Umbilical cord (tissue), 2 donors: ENCODE results near the gene ITIH4. TPM values are rescaled to one million over a fixed set of nuclear protein-coding genes. Genes with fewer than 3 reads are reported as not detected.
"Not testable (repeated sequence)": the region's sequence is repeated elsewhere in the genome, so short reads cannot be mapped to it uniquely, and the experiment has no call there.

Experiments
- DNase-seq: peaks from one replicate; pipeline ENCODE4 v3.0.0-alpha.2; 2015; ENCODE audit warnings: low spot score
- total RNA-seq: library from RNA; depleted of rRNA; stranded (reverse); fragments of >200 nt; gene quantifications from one replicate; pipeline ENCODE4 v1.2.3, GENCODE V29; 2014; ENCODE audit warnings: low replicate concordance; ENCODE audit not compliant: insufficient read depth

The ITIH4 gene
- total RNA-seq, 1 donor from 2014 or later, result 12.5 TPM

- DNase-seq, result no peak
Observed at GRCh38 chr3:52784021-52784621, 46.4 kb downstream of the ITIH4 start.

- DNase-seq, result no peak
Observed at GRCh38 chr3:52783211-52783555, 47.3 kb downstream of the ITIH4 start.

GRCh38 chr3:52782412-52783210, 47.9 kb downstream of the ITIH4 start:
- no peak for DNase-seq

DNA sequence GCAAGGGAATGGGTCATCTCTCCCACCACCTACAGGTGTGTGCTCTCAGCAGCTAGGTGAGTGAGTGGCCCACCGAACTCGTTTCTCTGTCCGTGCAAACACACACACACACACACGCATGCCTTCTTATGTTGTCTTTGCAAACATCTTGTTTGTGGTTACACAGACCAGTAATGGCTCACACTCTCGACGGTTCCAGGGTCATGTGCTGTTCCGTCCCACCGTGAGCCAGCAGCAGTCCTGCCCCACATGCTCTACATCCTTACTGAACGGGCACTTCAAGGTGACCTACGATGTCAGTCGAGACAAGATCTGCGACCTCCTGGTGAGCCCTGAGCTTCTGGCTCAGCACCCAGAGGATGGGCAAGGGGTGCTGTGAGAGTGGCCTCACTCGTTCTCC, 48.7 kb downstream of the ITIH4 start:
- DNase-seq, result no peak

DNA sequence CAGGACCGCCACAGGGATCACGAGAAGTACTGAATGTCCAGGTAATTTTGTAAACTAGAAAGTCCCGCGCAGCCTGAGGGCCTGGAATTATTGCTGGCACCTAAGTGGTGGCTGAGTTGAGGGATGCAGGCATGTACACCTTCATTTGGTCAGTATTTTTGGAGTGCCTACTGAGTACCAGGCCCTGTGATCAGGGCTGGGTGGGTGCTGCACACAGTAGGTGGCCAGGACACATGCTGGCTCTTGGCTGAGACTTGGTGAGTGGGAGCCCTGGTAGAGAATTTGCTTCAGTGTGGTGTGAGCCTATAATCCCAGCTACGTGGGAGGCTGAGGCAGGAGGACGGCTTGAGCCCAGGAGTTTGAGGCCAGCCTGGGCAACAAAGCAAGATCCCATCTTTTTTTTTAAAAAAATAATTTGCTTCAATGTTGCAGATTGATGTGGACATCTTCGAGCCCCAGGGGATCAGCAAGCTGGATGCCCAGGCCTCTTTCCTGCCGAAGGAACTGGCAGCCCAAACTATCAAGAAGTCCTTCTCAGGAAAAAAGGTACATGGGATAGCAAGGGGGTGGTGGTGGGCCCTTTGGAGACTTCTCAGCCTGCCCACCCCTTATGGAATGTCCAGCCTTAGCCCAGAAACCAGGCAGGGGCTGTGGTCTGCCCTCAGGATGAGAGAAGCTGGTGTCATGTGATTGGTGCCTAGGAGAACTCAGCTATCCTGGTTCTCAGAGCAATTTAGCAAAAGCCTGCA, 50.5 kb downstream of the ITIH4 start:
- no peak for DNase-seq

GRCh38 chr3:52779011-52779836, 51.2 kb downstream of the ITIH4 start:
- no peak for DNase-seq

GRCh38 chr3:52777959-52778805, 52.3 kb downstream of the ITIH4 start:
- DNase-seq, result no peak

DNA sequence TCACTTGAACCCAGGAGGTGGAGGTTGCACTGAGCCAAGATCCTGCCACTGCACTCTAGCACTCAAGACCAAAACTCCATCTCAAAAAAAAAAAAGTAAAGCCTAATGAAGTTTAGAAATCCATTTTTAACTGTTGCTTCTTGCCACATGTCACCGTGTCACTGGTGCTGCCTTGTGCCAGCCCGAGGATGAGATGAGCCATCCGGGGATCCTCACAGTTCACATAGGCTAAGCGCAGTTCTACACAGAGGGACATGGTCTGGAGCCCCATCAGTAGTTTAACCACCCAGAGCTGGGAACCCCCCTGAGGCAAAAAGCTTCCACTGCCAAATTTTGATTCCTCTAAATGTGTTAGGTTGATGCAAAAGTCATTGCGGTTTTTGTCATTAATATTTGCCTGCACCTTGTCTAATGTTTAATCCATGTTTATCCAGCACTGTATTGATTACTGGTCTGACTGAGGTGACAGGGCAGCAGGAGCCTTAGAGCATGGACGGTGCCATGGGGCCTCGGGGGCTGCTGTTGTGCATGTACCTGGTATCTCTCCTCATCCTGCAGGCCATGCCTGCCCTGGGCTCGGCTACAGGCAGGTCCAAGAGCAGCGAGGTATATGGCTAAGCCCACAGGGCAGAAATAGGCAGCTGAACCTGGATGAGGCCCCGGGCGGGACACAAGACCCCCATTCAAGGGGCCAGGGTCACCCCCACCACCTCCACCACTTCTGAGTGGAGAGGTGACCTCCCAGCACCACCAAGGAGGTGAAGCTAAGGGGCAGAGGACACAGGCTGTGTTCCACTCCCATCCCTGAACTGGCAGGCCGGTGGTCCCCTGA, 53.1 kb downstream of the ITIH4 start, which contains the start of gene ITIH1:
TSS of gene ITIH1 (plus strand) at position 473 of the 832 bp plus-strand sequence. CDS start at position 490, 17 bp downstream.
- no peak for DNase-seq

- DNase-seq, result not testable (repeated sequence)
Observed at GRCh38 chr3:52776486-52776885, 54.0 kb downstream of the ITIH4 start.

DNA sequence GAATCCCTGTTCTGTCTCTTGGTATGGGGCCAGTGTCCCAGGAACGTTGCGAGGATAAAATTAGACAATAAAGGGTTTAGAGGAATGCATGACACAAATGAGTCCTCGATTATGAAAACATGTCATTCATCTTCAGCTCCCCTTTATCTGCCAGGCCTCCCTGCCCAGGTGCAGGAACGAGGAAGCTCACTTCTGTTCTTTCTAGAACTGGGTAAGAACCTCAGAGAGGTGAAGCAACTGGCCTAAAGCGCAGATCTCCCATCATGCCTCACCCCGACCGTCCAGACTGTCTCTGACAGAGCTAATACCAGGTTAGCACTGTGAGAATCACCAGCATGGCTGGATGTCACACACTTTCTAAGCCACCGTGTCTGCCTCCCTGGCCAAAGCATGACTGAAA, 54.6 kb downstream of the ITIH4 start:
- no peak for DNase-seq

- peak; percentile 8 for DNase-seq
Observed at GRCh38 chr3:52774901-52775864, 55.3 kb downstream of the ITIH4 start.

DNA sequence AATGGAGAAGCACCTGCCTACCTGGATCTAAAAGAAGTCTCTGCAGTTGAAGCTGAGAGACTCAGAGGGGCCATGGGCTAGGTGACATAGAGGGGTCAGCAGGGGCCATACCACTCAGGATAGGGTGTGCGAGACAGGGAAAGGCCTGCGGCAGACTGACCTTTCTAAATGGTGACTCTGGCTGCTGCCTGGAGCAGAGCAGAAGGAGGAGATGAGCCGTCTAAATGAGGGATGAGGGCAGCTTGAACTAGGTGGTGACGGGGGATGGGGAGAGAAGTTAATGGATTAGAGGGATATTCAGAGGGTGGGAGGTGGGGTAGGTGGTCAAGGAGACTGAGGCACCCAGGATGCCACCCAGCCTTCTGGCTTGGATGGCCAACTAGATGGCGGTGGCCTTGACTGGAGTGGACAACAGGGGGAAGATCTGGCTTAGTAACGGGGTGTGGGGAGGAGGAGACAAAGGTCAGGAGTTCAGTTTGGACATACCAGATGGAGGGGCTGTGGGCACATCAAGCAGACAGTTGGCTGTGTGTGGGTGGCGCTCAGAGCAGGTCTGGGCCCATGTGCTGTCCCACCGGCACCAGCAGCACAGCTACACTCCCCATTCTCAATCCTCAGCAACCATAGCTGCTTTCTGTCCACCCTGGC, 56.3 kb downstream of the ITIH4 start:
- no peak for DNase-seq

- no peak for DNase-seq
Observed at GRCh38 chr3:52773361-52774065, 57.0 kb downstream of the ITIH4 start.

DNA sequence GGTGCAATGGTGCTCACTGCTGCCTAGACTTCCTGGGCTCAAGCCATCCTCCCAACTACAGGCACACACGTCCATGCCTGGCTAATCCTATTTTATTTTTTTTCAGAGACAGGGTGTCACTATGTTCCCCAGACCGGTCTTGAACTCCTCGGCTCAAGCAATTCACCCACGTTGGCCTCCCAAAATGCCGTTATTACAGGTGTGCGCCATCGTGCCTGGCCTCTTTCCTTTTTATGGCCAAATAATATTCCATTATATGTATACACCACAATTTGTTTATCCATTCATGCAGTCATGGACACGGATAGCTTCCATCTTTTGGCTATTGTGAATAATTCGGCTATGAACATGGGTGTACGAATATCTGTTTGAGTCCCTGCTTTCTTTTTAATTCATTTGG, 58.8 kb downstream of the ITIH4 start:
- DNase-seq, result no peak

GRCh38 chr3:52771334-52771681, 59.2 kb downstream of the ITIH4 start:
- DNase-seq, result no peak

DNA sequence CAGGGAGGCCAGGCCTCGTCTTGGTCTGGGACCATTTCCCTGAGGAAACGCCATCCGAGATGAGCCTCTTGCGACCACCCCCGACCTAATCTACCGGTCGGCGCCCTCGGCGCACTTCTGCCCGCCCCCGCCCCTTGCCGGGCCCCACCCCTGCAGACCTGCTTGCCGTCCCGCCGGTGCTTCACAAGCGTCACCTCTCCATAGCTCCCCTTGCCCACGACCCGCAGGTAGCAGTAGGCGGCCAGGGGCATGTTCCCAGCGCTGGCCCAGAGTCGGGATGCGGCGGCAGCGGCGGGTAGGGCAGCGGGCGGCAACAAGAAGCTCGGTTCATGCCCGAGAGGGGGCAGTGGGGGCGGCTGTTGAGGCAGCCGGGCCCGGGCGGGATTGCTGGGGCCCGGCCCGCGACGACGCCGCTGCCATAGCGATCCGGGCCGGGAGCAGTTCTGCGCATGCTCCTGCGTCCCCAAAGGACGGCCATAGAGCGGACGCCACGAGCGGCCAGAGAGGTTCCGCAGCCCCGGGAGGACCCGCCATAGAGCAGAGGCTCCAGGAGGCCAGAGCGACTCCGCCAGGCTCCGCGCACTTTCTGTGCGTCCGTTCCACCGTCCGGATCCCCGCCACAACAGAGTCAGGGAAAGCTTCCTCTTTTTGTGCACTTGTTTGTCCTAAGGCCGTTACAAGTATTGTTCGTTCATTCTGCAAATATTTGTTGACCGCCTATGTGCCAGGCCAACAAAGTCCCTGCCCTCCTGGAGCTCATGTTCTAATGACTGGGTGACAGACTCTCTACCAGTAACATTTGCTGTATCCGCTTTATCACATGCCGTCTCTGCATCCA, 59.8 kb downstream of the ITIH4 start, which contains the start of gene NEK4:
TSS of gene NEK4 (minus strand) at position 445 of the 838 bp plus-strand sequence. CDS start at position 251, 194 bp downstream.
- peak; percentile 95 for DNase-seq
